ENCODE measurements around the gene LACTBL1.

DNA sequence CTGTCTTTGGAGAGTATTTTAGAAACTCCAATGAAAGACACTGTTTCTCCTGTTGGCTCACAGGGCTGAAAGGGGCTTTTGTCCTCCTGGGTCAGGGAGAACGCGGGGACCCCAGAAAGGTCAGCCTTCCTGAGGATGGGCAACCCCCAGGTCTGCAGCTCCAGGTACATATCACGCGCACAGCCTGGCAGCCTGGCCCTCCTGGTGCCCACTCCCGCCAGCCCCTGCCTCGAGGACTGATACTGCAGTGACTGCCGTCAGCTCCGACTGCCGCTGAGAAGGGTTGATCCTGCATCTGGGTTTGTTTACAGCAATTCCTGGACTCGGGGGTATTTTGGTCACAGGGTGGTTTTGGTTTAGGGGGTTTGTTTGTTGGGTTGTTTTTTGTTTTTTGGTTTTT lies 58.5 kb downstream of the LACTBL1 start:
- no peak for TF ChIP-seq ZFP3 (CRISPR knock-in tag; IDR thresholded peaks at IDR 0.05)
- no peak for TF ChIP-seq ZFP30 (CRISPR knock-in tag; IDR thresholded peaks at IDR 0.05)
- no peak for TF ChIP-seq CSDC2 (CRISPR knock-in tag; IDR thresholded peaks at IDR 0.05)
- TF ChIP-seq, protein P1, sequence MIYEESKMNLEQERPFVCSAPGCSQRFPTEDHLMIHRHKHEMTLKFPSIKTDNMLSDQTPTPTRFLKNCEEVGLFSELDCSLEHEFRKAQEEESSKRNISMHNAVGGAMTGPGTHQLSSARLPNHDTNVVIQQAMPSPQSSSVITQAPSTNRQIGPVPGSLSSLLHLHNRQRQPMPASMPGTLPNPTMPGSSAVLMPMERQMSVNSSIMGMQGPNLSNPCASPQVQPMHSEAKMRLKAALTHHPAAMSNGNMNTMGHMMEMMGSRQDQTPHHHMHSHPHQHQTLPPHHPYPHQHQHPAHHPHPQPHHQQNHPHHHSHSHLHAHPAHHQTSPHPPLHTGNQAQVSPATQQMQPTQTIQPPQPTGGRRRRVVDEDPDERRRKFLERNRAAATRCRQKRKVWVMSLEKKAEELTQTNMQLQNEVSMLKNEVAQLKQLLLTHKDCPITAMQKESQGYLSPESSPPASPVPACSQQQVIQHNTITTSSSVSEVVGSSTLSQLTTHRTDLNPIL (CRISPR knock-in tag; IDR thresholded peaks at IDR 0.05; ENCODE audit: low read depth): no peak
- TF ChIP-seq GLIS3 (CRISPR knock-in tag; IDR thresholded peaks at IDR 0.05): no peak

All from SK-N-SH treated with all-trans-retinoic acid at 6 μM for 48 hours (cell line).